Trophoblast cell (in vitro differentiated cells and primary cell): ENCODE measurements around the gene KNTC1.
"Not testable (repeated sequence)": the region's sequence is repeated elsewhere in the genome, so short reads cannot be mapped to it uniquely, and the experiment has no call there.

ENCODE experiments used
- DNase-seq, 2 donors: peaks; one replicate each; pipeline ENCODE4 v3.0.0-alpha.2; 2016
- H2AFZ ChIP-seq: 2 replicates; pipeline ENCODE4 v1.6.1; 2013; ENCODE audit warnings: low read length, moderate library complexity, mild to moderate bottlenecking; ENCODE audit not compliant: insufficient read depth, poor library complexity
- H2AK5ac ChIP-seq: 2 replicates; pipeline ENCODE4 v1.6.1; 2013; ENCODE audit warnings: mild to moderate bottlenecking, low read length
- H2BK120ac ChIP-seq: 2 replicates; pipeline ENCODE4 v1.6.1; 2013; ENCODE audit warnings: low read length, mild to moderate bottlenecking, moderate library complexity; ENCODE audit not compliant: insufficient read depth, poor library complexity
- H2BK12ac ChIP-seq: 2 replicates; pipeline ENCODE4 v1.6.1; 2013; ENCODE audit warnings: mild to moderate bottlenecking, low read length, moderate library complexity
- H2BK5ac ChIP-seq: 2 replicates; pipeline ENCODE4 v1.6.1; 2013; ENCODE audit warnings: low read length, low read depth, moderate library complexity, mild to moderate bottlenecking; ENCODE audit not compliant: poor library complexity
- H3K14ac ChIP-seq: 2 replicates; pipeline ENCODE4 v1.6.1; 2013; ENCODE audit warnings: mild to moderate bottlenecking, low read length
- H3K18ac ChIP-seq: 2 replicates; pipeline ENCODE4 v1.6.1; 2013; ENCODE audit warnings: mild to moderate bottlenecking, low read length
- H3K23ac ChIP-seq: 2 replicates; pipeline ENCODE4 v1.6.1; 2013; ENCODE audit warnings: low read length
- H3K27ac ChIP-seq: 2 replicates; pipeline ENCODE4 v1.5.1; 2013; ENCODE audit warnings: low read depth, mild to moderate bottlenecking, inconsistent platforms, low read length, moderate library complexity
- H3K27me3 ChIP-seq: 2 replicates; pipeline ENCODE4 v1.6.1; 2013; ENCODE audit warnings: inconsistent platforms, mild to moderate bottlenecking, low read length, moderate library complexity; ENCODE audit not compliant: insufficient read depth
- H3K36me3 ChIP-seq, 2 experiments: 1 replicate in 1 of 2; 2 replicates in 1 of 2; pipeline ENCODE4 v1.6.1; 2013; ENCODE audit warnings: low read length in 2 of 2, mild to moderate bottlenecking in 2 of 2, moderate library complexity in 1 of 2; ENCODE audit not compliant: insufficient read depth in 2 of 2, control insufficient read depth in 1 of 2
- H3K4ac ChIP-seq: 2 replicates; pipeline ENCODE4 v1.6.1; 2013; ENCODE audit warnings: low read depth, mild to moderate bottlenecking, low read length, moderate library complexity
- H3K4me1 ChIP-seq, 2 experiments: 1 replicate in 1 of 2; 2 replicates in 1 of 2; pipeline ENCODE4 v1.6.1; 2013; ENCODE audit warnings: low read length in 2 of 2, mild to moderate bottlenecking in 2 of 2, moderate library complexity in 1 of 2; ENCODE audit not compliant: insufficient read depth in 2 of 2, control insufficient read depth in 1 of 2
- H3K4me2 ChIP-seq: 2 replicates; pipeline ENCODE4 v1.6.1; 2013; ENCODE audit warnings: inconsistent platforms, mild to moderate bottlenecking, low read length, moderate library complexity
- H3K4me3 ChIP-seq: 2 replicates; pipeline ENCODE4 v1.5.1; 2013; ENCODE audit warnings: mild to moderate bottlenecking, low read depth, low read length, inconsistent platforms
- H3K79me1 ChIP-seq: one replicate; pipeline ENCODE4 v1.6.1; 2013; ENCODE audit warnings: low read length
- H3K79me2 ChIP-seq: 2 replicates; pipeline ENCODE4 v1.6.1; 2013; ENCODE audit warnings: low read length, mild to moderate bottlenecking; ENCODE audit not compliant: control insufficient read depth, insufficient read depth, poor library complexity
- H3K9ac ChIP-seq: 2 replicates; pipeline ENCODE4 v1.6.1; 2013; ENCODE audit warnings: mild to moderate bottlenecking, low read length
- H3K9me3 ChIP-seq: 2 replicates; pipeline ENCODE4 v1.6.1; 2013; ENCODE audit warnings: low read depth, mild to moderate bottlenecking, control low read depth, inconsistent platforms, low read length; ENCODE audit not compliant: insufficient read depth
- H4K12ac ChIP-seq: 2 replicates; pipeline ENCODE4 v1.6.1; 2013; ENCODE audit warnings: low read depth, mild to moderate bottlenecking, low read length, moderate library complexity
- H4K8ac ChIP-seq: 2 replicates; pipeline ENCODE4 v1.6.1; 2013; ENCODE audit warnings: low read depth, mild to moderate bottlenecking, low read length, moderate library complexity
- H4K91ac ChIP-seq: one replicate; pipeline ENCODE4 v1.6.1; 2013; ENCODE audit warnings: low read depth, mild to moderate bottlenecking, low read length, moderate library complexity
- WGBS: extraction: QIAGEN DNeasy Blood & Tissue Kit; methylation state at CpG from one replicate; pipeline ENCODE4 v1.1.7; 2013; ENCODE audit warnings: missing lambda C conversion rate; ENCODE audit not compliant: insufficient read length, insufficient coverage; ENCODE audit errors: extremely low coverage; 5-methylcytosine and 5-hydroxymethylcytosine counted together

The KNTC1 gene

GRCh38 chr12:122560138-122560537, 33.1 kb downstream of the KNTC1 start:
- Histone ChIP-seq H2AK5ac (no peak overlapping the region), H3K4me3 (no peak overlapping the region), H3K4me1 (no peaks in the 10 kb centered on the region), H3K79me1 (no peaks in the 10 kb centered on the region), H3K14ac (no peak overlapping the region), H3K4me2 (no peak overlapping the region), H3K79me2 (no peaks in the 10 kb centered on the region), H3K9ac (no peak overlapping the region), H2BK12ac (no peak overlapping the region), H2BK120ac (no peak overlapping the region), H2AFZ (no peak overlapping the region), H4K91ac (no peak overlapping the region), H3K27ac (no peak overlapping the region), H3K27me3 (no peaks in the 10 kb centered on the region), H3K23ac (no peak overlapping the region), H3K9me3 (no peaks in the 10 kb centered on the region), H4K12ac (no peak overlapping the region), H4K8ac (no peak overlapping the region), H3K36me3 (peaks cover 14 to 29% of the 10 kb centered on the region in 2 experiments), H3K18ac (no peak overlapping the region), H3K4ac (no peak overlapping the region), H2BK5ac (no peak overlapping the region)
- WGBS, result no CpG with 5 or more reads among the region's 3 CpGs
- no peak for DNase-seq

GRCh38 chr12:122563361-122563760, 36.3 kb downstream of the KNTC1 start:
- no peak overlapping the region for H3K14ac ChIP-seq
- WGBS, result no CpG with 5 or more reads among the region's 4 CpGs

GRCh38 chr12:122566816-122567215, 39.8 kb downstream of the KNTC1 start:
- H3K4me3 ChIP-seq, H3K27me3 ChIP-seq, H3K14ac ChIP-seq, H4K12ac ChIP-seq, H2BK120ac ChIP-seq, H3K79me2 ChIP-seq, H2AFZ ChIP-seq, H3K4me1 ChIP-seq, DNase-seq, H3K9me3 ChIP-seq, H4K8ac ChIP-seq, H3K27ac ChIP-seq, H3K18ac ChIP-seq, H3K9ac ChIP-seq, H2AK5ac ChIP-seq, H2BK5ac ChIP-seq, H3K23ac ChIP-seq, H3K4me2 ChIP-seq, H3K4ac ChIP-seq, H2BK12ac ChIP-seq, H3K79me1 ChIP-seq, H4K91ac ChIP-seq: not testable (repeated sequence)
- H3K36me3 ChIP-seq, result peaks cover 15 to 27% of the 10 kb centered on the region in 2 experiments
- no CpG with 5 or more reads among the region's 5 CpGs for WGBS

More at GRCh38 chr12:122563361-122563760, 36.3 kb downstream of the KNTC1 start:
- Histone ChIP-seq H3K79me2 (no peaks in the 10 kb centered on the region), H3K4ac (no peak overlapping the region), H2AFZ (no peak overlapping the region), H3K4me2 (no peak overlapping the region), H4K8ac (no peak overlapping the region), H2BK120ac (no peak overlapping the region), H3K27ac (no peak overlapping the region), H3K4me1 (no peaks in the 10 kb centered on the region), H2BK12ac (no peak overlapping the region), H4K91ac (no peak overlapping the region), H3K27me3 (no peaks in the 10 kb centered on the region), H3K36me3 (peaks cover 14 to 28% of the 10 kb centered on the region in 2 experiments), H3K4me3 (no peak overlapping the region), H2BK5ac (no peak overlapping the region), H3K18ac (no peak overlapping the region), H3K9me3 (no peaks in the 10 kb centered on the region), H3K9ac (no peak overlapping the region), H2AK5ac (no peak overlapping the region), H4K12ac (no peak overlapping the region), H3K23ac (no peak overlapping the region), H3K79me1 (no peaks in the 10 kb centered on the region)
- DNase-seq, result no peak

GRCh38 chr12:122569288-122569687, 42.2 kb downstream of the KNTC1 start:
- DNase-seq, result no peak

More at GRCh38 chr12:122569288-122569687, 42.2 kb downstream of the KNTC1 start:
- Histone ChIP-seq H4K8ac (no peak overlapping the region), H3K27me3 (no peaks in the 10 kb centered on the region), H3K79me1 (no peaks in the 10 kb centered on the region), H2AFZ (no peak overlapping the region), H2BK5ac (no peak overlapping the region), H3K4me2 (no peak overlapping the region), H3K36me3 (peaks cover 16 to 23% of the 10 kb centered on the region in 2 experiments), H3K27ac (no peak overlapping the region), H3K79me2 (no peaks in the 10 kb centered on the region), H3K4me1 (no peaks in the 10 kb centered on the region), H2BK12ac (no peak overlapping the region), H3K23ac (no peak overlapping the region), H3K9ac (no peak overlapping the region), H4K91ac (no peak overlapping the region), H4K12ac (no peak overlapping the region), H2AK5ac (no peak overlapping the region), H3K14ac (no peak overlapping the region), H3K4ac (no peak overlapping the region), H2BK120ac (no peak overlapping the region), H3K4me3 (no peak overlapping the region), H3K18ac (no peak overlapping the region), H3K9me3 (no peaks in the 10 kb centered on the region)
- no CpG with 5 or more reads among the region's 5 CpGs for WGBS
